Tibial nerve (tissue), 4 donors: ENCODE results near the gene APOC3. TPM values are rescaled to one million over a fixed set of nuclear protein-coding genes. Genes with fewer than 3 reads are reported as not detected.

Experiments used
- DNase-seq, 2 donors: peaks; one replicate each; pipeline ENCODE4 v3.0.0-alpha.2; 2019; ENCODE audit warnings: low spot score in 2 of 2
- H3K27ac ChIP-seq, 4 donors: fragments of 200-600 bp; sonication (generic) in 3 of 4; one replicate each; pipeline ENCODE4 v1.5.1; 2017 to 2019; ENCODE audit warnings: mild to moderate bottlenecking in 1 of 4
- H3K27me3 ChIP-seq, 2 donors: fragments of 200-600 bp; sonication (generic) in 1 of 2; one replicate each; pipeline versions ENCODE4 v1.5.1 to v1.6.0; 2017 to 2019
- H3K36me3 ChIP-seq, 3 donors: fragments of 200-600 bp; sonication (generic); one replicate each; pipeline ENCODE4 v1.5.1; 2018 to 2019
- H3K4me1 ChIP-seq, 4 donors: fragments of 200-600 bp; sonication (generic) in 3 of 4; one replicate each; pipeline ENCODE4 v1.5.1; 2017 to 2019
- H3K4me3 ChIP-seq, 4 donors: fragments of 200-600 bp; sonication (generic) in 3 of 4; one replicate each; pipeline ENCODE4 v1.5.1; 2017 to 2019; ENCODE audit warnings: mild to moderate bottlenecking in 1 of 4, moderate library complexity in 1 of 4
- H3K9me3 ChIP-seq, 4 donors: fragments of 200-600 bp; sonication (generic) in 3 of 4; one replicate each; pipeline ENCODE4 v1.5.1; 2017 to 2019
- EP300 ChIP-seq, 2 donors: sonication (generic); formaldehyde crosslinking; IDR thresholded peaks; one replicate each; pipeline ENCODE4 v1.6.1; 2017; ENCODE audit warnings: antibody characterized with exemption in 2 of 2, mild to moderate bottlenecking in 1 of 2
- POLR2A ChIP-seq, 2 donors: fragments of 450-650 bp; IDR thresholded peaks; one replicate each; pipeline ENCODE4 v1.6.1; 2017; ENCODE audit warnings: antibody characterized with exemption in 2 of 2, mild to moderate bottlenecking in 2 of 2, moderate library complexity in 2 of 2
- WGBS, 2 donors: methylation state at CpG; one replicate each; pipeline ENCODE4 v1.1.5; 2018; 5-methylcytosine and 5-hydroxymethylcytosine counted together
- total RNA-seq, 4 donors: library from RNA; depleted of rRNA; stranded (reverse); fragments of >200 nt; gene quantifications; one replicate each; pipeline ENCODE4 v1.1.0, GENCODE V29; 2016
- TF ChIP-seq, protein P1 (sequence below), 5 experiments: fragments of 200-600 bp in 3 of 5; fragments of 450-650 bp in 2 of 5; sonication (generic) in 3 of 5; IDR thresholded peaks; one replicate each; pipeline ENCODE4 v1.5.1; 2016 to 2019; ENCODE audit warnings: antibody characterized with exemption in 5 of 5, mild to moderate bottlenecking in 3 of 5, moderate library complexity in 2 of 5

The APOC3 gene
- total RNA-seq, 4 donors from 2014 or later = not detected

DNA sequence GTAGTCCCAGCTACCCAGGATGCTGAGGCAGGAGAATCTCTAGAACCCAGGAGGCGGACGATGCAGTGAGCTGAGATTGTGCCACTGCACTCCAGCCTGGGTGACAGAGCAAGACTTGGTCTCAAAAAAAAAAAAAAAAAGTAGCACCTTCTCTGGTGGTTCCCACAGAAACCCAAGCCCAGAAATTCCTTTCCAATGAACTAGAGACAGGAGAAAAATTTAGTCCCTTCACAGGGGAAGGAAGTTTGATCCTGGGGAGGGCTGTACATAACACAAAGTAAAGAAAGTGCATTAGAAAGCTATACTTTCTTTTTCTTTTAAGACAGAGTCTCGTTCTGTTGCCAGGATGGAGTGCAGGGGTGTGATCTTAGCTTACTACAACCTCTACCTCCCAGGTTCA, 33.2 kb downstream of the APOC3 start:
- H3K36me3 ChIP-seq = peaks cover 0 to 99% (median 18%) of the 10 kb centered on the region in 3 donors
- H3K4me3 ChIP-seq = no peak overlapping the region
- no peak for TF ChIP-seq POLR2A (IDR thresholded peaks at IDR 0.05)
- no peak for TF ChIP-seq EP300 (IDR thresholded peaks at IDR 0.05)
- TF ChIP-seq, protein P1, sequence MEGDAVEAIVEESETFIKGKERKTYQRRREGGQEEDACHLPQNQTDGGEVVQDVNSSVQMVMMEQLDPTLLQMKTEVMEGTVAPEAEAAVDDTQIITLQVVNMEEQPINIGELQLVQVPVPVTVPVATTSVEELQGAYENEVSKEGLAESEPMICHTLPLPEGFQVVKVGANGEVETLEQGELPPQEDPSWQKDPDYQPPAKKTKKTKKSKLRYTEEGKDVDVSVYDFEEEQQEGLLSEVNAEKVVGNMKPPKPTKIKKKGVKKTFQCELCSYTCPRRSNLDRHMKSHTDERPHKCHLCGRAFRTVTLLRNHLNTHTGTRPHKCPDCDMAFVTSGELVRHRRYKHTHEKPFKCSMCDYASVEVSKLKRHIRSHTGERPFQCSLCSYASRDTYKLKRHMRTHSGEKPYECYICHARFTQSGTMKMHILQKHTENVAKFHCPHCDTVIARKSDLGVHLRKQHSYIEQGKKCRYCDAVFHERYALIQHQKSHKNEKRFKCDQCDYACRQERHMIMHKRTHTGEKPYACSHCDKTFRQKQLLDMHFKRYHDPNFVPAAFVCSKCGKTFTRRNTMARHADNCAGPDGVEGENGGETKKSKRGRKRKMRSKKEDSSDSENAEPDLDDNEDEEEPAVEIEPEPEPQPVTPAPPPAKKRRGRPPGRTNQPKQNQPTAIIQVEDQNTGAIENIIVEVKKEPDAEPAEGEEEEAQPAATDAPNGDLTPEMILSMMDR (IDR thresholded peaks at IDR 0.05) = no peak
- WGBS, 2 donors = 89 to 96% methylated on average over 3 of the region's 3 CpGs
- H3K9me3 ChIP-seq = no peaks in the 10 kb centered on the region
- no peak for DNase-seq
- no peak overlapping the region for H3K27ac ChIP-seq
- H3K4me1 ChIP-seq = no peaks in the 10 kb centered on the region
- H3K27me3 ChIP-seq = no peaks in the 10 kb centered on the region

DNA sequence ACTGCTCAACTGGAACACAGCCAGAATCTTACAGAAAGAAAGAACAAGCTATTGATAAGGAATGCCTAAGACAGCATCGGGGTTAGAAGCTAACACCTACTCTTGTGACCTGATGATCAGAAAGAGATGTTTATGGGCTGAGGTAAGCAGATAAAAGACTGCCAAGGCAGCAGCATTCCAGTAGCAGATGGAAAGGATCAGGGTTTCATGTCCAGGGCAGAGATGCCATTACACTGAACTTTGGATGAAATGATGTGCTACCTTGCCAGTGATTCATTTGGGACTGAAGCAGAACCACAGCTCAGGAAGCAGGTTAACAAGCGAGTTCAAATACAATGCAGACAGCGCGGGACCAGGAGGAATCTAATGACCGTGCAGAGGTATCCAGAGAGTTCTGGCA, 34.8 kb downstream of the APOC3 start:
- Histone ChIP-seq H3K4me1 (no peaks in the 10 kb centered on the region), H3K27me3 (no peaks in the 10 kb centered on the region), H3K36me3 (peaks cover 0 to 99% (median 20%) of the 10 kb centered on the region in 3 donors), H3K9me3 (no peaks in the 10 kb centered on the region), H3K4me3 (no peak overlapping the region), H3K27ac (no peak overlapping the region)
- TF ChIP-seq, protein P1 (IDR thresholded peaks at IDR 0.05) = no peak
- TF ChIP-seq EP300 (IDR thresholded peaks at IDR 0.05) = no peak
- no peak for TF ChIP-seq POLR2A (IDR thresholded peaks at IDR 0.05)
- 90 to 94% methylated on average over 5 of the region's 5 CpGs for WGBS, 2 donors
- no peak for DNase-seq

DNA sequence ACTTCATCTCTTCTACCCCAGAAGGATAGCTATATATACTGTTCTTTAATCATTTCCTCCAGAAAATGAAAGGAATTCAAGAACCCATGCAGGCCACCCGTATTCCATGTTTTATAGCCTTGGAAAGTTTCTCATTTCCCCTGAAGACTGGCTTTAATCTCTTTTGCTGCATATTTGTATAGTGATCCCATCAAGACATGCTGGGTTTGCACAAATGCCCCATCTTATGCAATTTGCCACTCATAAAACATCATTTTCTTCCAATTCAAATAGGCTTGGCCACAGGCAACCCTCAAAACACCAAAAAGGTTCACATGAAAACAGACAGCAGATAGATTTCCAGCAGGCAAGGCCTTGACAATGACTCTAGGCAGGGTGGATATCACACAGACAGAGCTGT, 36.0 kb downstream of the APOC3 start:
- TF ChIP-seq EP300 (IDR thresholded peaks at IDR 0.05) = no peak
- no peak for DNase-seq
- H3K27me3 ChIP-seq = no peaks in the 10 kb centered on the region
- no peak overlapping the region for H3K27ac ChIP-seq
- no peak overlapping the region for H3K4me3 ChIP-seq
- no peaks in the 10 kb centered on the region for H3K4me1 ChIP-seq
- WGBS, 2 donors = 41 to 62% methylated on average over 1 of the region's 1 CpG
- peaks cover 0 to 99% (median 21%) of the 10 kb centered on the region in 3 donors for H3K36me3 ChIP-seq
- no peaks in the 10 kb centered on the region for H3K9me3 ChIP-seq

DNA sequence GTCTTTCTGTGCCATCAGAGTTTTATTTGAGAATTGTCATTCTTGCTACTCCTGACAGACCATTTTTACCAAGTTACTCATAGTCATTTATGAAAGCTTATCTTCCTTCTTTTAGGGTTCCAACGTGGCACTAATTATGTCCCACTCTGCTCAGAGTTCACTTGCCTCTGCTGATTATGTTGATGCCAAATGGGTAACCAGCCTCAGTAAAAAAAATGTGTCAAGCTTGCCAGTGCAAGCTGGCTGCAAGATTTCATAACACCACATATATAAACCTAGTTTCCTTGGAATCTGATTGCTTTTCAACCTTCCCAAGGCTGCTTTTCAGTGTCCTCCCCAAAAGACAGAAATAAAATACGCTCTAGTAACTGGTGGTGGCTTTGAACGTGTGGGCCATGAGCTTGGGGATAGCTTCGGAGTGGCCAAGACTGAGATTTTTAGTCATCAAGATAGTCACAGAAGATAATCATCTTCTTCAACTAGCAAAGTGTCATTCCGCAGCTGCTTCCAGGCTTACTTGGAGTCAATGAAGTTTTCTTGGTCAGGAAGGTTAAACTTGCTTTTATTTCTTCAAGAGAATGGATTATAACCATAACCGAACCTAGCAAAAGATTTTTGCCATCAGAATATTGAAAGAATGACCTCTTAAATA, 37.2 kb downstream of the APOC3 start:
- Histone ChIP-seq H3K4me3 (no peak overlapping the region), H3K4me1 (peaks cover 0 to 4% (median 0%) of the 10 kb centered on the region in 4 donors), H3K27ac (no peak overlapping the region), H3K36me3 (peaks cover 0 to 99% (median 21%) of the 10 kb centered on the region in 3 donors), H3K9me3 (no peaks in the 10 kb centered on the region), H3K27me3 (no peaks in the 10 kb centered on the region)
- no peak for DNase-seq
- TF ChIP-seq, protein P1 (IDR thresholded peaks at IDR 0.05) = no peak
- TF ChIP-seq EP300 (IDR thresholded peaks at IDR 0.05) (no peak), POLR2A (IDR thresholded peaks at IDR 0.05) (no peak)
- 87 to 91% methylated on average over 6 of the region's 6 CpGs for WGBS, 2 donors

DNA sequence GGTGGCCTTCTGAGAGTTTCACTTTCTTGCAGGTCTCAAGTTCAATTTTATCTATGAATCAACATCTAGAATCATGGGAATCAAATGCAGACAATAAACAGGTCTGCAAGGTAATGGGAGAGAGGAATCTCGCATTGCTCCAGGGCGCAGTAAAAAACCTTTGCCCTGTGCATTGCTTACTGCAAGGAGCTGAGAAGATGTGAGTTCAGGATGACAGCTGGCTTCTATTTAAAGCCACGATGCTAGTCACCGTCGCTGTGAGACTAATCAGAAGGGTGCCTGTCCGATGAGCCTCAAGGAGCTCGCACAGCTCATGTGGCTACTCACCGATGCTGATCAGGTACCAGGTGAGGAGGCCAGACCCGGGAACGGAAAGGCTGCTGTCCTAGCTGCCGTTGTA, 37.9 kb downstream of the APOC3 start:
- WGBS, 2 donors = 91 to 96% methylated on average over 11 of the region's 11 CpGs
- no peak for DNase-seq
- H3K4me3 ChIP-seq = no peak overlapping the region
- no peaks in the 10 kb centered on the region for H3K27me3 ChIP-seq
- peaks cover 0 to 99% (median 14%) of the 10 kb centered on the region in 3 donors for H3K36me3 ChIP-seq
- no peak for TF ChIP-seq POLR2A (IDR thresholded peaks at IDR 0.05)
- H3K9me3 ChIP-seq = no peaks in the 10 kb centered on the region
- peaks cover 0 to 4% (median 0%) of the 10 kb centered on the region in 4 donors for H3K4me1 ChIP-seq
- H3K27ac ChIP-seq = no peak overlapping the region

DNA sequence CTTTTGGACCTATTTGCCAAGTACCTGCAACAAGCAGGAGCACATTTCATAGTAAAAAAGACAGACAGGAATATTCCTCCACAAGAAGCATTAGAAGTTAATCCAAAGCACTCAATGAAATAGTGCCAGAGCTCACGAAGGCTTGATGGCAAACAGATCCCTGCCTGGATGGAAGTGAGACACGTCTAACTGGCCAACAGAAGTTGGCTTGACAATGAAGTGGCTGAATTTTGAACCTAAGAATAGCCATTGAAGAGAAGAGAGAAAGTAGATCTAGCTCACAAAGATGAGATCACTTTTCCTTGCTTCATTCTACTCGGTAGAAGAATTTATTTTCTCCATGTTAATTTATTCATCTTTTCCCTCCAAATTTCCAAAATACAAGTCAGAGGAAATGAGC, 38.4 kb downstream of the APOC3 start:
- H3K36me3 ChIP-seq = peaks cover 0 to 99% (median 16%) of the 10 kb centered on the region in 3 donors
- H3K4me1 ChIP-seq = peaks cover 0 to 4% (median 0%) of the 10 kb centered on the region in 4 donors
- H3K27me3 ChIP-seq = no peaks in the 10 kb centered on the region
- H3K4me3 ChIP-seq = no peak overlapping the region
- H3K9me3 ChIP-seq = no peaks in the 10 kb centered on the region
- H3K27ac ChIP-seq = no peak overlapping the region
- TF ChIP-seq POLR2A (IDR thresholded peaks at IDR 0.05) (no peak), EP300 (IDR thresholded peaks at IDR 0.05) (no peak)
- TF ChIP-seq, protein P1 (IDR thresholded peaks at IDR 0.05) = no peak
- no peak for DNase-seq
- 59 to 77% methylated on average over 3 of the region's 3 CpGs for WGBS, 2 donors
